ENCODE data around the gene KLK5.

KLK5 gene

DNA sequence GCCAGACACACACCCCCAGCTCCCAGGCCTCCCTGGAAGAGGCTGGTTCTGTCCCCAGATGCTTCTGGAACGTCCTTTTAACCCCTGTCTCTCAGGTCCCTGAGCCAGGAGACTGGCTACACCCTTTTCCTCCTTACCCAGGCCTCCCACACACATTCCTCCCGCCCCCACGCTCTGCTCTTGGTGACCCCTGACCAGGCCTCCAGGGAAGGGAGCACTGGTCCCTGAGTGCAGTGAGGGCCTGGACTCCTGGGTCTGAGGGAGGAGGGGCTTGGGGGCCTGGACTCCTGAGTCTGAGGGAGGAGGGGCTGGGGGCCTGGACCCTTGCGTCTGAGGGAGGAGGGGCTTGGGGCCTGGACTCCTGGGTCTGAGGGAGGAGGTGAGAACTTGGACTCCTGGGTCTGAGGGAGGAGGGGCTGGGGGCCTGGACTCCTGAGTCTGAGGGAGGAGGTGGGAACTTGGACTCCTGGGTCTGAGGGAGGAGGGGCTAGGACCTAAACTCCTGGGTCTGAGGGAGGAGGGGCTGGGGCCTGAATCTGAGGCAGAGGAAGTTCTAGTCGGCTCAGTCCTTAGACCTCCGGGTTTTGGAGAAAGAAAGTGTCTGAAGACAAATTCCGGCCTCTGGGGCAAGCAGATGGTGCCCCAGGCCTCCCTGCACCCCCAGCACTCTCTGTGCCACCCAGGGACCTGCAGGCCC, 16.0 kb upstream of the KLK5 start:
- no peak for DNase-seq (ENCODE audit: low read depth in 2 of 2)

DNA sequence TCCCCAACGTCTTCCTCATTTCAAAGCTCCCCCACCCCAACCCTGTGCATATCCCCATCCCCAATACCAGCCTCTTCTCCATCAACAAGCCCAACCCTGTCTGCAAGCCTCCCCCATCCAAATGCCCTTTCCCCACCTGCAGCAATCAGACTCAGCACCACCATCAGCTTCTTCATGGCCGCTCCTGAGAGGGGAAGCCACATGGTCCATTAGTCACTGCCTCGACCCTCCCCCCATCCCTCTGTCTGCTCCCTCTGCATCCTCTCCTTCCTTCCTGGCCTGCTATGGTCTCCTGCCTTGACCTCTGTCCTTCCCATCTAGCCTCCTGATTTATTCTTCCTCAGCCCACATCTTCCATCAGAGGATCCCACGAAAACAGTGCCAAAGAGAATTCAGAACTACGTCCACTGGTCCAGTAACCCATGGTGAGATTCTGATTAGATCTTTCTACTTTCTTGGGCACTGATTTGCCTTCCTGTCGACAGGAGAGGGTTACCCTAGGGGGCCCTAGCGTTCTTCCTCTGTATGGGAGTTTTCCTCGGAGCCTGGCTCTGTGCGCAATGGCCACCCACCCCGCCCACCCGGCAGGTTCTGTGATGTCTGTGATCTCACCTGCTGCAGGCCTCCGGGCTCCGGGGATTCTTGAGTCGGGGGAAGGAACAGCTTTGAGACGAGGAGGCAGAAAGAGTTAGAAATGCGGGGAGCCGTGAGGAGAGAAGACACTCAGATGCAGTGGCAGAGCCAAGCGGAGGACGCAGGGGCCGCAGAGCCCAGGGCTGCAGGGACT, 15.3 kb upstream of the KLK5 start:
- DNase-seq (ENCODE audit: low read depth in 2 of 2) = no peak

DNA sequence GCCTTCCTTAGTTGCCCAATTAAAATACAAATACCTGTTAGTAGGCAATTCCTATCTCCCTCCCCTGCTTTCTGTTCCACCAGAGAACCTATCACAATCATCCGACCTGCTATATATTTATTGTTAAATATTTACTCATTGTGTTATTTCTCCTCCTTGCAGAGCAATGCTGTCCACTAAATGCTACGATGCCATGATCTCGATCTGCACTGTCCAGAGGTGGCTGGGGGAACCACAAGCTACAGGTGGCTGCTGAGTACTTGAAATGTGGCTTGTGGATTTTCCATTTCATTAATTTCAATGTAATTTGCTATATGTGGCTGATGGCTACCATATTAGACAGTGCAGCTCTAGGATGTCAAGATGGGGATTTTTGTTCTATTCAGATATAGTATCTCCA, 11.4 kb upstream of the KLK5 start:
- no peak for DNase-seq (ENCODE audit: low read depth in 2 of 2)

DNA sequence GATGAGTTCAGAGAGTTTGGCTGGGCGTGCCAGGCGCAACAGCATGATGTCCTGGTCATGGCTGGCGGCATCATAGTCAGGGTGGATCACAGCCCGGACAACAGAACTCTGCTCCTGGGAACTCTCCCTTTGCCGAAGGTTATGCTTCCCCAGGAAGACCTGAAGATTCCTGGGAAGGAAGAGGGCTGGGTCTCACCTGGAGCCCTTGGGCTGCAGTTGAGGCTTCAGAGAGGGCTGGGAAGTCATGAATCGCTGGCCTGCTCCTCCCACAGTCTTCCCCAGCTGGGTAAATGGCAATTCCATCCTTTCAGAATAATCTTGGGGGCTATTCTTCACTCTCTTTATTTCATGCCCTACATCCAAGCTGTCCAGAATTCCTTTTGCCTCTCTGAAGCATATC, 10.5 kb upstream of the KLK5 start:
- DNase-seq (ENCODE audit: low read depth in 2 of 2) = no peak

DNA sequence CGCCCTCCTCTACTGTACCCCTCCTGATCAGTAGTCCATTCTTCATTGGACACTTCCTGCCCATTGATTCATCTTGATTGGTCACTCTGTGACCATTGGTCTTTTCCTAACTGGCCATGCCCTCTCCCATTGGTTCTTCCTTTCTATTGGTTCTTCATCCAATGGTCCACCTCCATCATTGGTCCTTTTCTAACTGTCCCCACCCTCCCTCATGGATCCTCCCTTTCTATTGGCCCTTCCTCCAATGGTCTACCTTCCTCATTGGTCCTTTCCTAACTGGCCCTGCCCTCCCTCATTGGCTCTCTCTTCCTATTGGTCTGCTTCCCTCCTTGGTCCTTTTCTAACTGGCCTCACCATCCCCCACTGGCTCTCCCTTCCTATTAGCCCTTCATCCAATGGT, 9.4 kb upstream of the KLK5 start:
- DNase-seq (ENCODE audit: low read depth in 2 of 2) = no peak

DNA sequence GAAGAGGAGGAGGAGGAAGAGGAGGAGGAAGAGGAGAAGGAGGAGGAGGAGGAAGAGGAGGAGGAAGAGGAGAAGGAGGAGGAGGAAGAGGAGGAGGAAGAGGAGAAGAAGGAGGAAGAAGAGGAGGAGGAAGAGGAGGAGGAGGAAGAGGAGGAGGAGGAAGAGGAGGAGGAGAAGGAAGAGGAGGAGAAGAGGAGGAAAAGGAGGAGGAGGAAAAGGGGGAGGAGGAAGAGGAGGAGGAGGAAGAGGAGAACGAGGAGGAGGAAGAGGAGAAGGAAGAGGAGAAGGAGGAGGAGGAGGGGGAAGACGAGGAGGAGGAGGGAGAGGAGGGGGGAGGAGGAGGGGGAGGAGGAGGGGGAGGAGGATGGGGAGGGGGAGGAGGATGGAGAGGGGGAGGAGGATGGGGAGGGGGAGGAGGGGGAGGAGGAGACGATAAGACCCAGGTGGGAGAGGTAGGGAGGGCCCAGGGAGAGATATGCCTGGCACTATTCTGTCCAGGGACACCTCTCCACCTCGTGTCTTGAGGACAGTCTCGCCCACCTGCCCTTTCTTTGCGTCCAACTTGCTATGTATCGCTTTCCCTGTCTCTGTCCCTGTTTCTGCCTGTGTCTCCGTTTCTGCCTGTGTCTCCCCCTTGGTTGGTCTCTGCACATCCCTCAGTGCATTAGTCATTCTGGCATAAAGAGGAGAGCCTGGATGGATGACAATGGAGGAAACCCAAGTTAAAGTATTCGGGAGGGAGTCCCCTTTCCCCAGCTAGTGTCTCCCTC, 7.1 kb upstream of the KLK5 start:
- DNase-seq (ENCODE audit: low read depth in 2 of 2) = no peak

DNA sequence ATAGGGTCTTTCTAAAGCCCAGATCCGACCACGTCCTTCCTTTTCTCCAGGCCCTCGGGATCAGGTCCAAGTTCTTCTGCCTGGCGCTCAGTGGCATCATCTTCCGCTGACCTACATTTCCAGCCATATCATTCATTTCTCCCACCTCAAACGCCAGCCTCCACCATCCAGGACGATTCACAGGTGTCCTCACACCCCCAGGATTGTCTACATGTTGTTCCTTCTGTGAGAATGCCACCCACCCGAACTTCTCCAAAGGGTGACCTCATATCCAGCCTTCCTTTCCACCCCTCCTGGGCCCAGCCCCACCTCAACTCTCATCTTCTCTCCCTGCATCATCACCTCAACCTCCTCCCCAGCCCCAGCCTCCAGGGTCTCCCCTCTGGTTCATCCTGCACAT, 4.7 kb upstream of the KLK5 start:
- no peak for DNase-seq (ENCODE audit: low read depth in 2 of 2)

DNA sequence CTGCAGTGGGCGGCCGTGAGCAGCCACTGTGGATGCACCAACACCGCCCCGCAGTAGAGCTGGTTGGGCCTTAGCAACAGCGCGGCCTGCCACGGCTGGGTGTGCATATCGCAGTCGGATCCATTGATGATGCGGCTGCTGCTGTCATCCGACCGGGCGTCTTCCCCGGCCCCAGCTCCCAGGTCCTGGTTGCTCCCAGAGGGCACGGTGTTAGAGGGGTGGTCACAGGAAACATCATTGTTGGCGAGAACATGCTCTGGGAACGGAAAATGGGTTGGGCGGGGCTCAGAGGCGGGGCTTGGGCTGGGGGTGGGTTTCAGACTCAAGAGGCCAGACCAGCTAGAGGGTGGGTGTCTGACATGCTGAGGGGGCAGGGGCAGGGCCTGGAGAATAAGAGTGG, 3.0 kb downstream of the KLK5 start:
- no peak for DNase-seq (ENCODE audit: low read depth in 2 of 2)

DNA sequence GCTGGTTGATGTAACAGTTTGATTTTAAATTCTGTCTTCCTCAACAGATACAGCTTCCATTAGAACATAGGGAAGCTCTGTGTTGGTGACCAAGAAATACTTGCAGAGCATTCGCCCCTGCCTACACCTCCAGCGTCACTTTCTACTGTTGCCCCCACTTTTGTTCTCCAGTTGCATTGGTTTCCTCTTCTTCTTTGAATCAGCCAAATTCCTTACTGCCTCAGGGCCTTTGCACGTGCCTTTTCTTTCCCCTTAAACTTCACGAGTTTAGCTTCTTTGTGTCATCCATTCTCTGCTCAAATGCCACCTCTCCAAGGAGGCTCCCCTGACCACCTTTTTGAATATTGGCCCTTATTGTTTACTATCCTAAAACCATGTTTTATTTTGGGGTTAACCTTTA, 5.7 kb downstream of the KLK5 start:
- no peak for DNase-seq (ENCODE audit: low read depth in 2 of 2)

DNA sequence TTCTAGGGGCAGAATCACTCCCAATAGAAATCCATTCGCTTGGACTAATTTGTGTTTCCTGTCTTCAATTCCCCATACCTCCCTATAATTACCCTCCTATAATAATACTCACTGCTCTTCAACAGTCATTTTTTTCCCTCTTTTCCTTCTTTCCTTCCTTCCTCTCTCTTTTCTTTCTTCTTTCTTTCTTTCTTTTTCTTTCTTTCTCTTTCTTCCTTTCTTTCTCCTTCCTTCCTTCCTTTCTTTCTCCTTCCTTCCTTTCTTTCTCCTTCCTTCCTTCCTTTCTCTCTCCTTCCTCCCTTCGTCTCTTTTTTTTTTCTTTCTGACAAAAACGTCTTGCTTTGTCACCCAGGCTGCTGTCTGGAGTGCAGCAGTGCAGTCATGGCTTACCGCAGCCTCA, 8.0 kb downstream of the KLK5 start:
- no peak for DNase-seq (ENCODE audit: low read depth in 2 of 2)

DNA sequence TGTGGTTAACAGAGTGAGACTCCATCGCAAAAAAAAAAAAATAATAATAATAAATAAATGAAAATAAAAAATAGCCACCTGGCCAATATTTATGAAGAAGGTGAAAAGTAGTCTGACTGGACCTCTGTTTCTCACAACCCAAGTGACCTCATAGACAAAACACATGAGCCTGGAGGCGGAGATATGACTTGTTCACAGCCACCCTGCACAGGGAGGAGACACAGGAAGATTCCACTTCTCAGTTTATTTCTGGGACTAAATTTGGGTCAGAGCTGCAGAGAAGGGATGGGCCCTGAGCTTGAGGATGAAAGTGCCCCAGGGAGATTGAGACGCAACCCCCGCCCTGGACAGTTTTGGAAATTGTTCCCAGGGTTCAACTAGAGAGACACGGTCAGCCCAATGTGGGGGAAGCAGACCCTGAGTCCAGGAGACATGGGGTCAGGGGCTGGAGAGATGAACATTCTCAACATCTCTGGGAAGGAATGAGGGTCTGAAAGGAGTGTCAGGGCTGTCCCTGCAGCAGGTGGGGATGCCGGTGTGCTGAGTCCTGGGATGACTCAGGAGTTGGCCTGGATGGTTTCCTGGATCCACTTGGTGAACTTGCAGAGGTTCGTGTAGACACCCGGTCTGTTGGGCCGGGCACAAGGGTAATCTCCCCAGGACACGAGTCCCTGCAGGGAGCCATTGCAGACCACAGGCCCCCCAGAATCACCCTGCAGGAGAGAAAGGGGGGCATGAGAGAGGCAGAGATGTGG, 9.6 kb downstream of the KLK5 start:
- no peak for DNase-seq (ENCODE audit: low read depth in 2 of 2)

DNA sequence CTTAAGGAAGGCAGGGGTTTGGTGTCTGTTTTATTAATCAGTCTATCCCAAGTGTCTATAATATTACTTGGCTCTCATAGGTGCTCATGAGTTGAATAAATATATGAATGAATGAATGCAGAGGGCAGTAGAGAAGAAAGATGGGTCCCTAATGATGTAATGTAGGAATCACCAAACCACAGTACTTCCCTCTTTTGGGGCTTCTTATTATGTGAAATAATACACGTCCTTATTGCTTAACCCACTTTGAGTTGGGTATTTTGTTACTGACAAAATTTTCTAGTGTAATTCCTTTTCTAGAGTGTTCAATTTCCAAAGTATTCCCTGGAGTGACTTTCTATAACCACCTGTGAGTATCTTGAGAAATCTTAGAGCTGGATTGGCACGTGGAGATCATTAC, 13.2 kb downstream of the KLK5 start:
- DNase-seq (ENCODE audit: low read depth in 2 of 2) = no peak

DNA sequence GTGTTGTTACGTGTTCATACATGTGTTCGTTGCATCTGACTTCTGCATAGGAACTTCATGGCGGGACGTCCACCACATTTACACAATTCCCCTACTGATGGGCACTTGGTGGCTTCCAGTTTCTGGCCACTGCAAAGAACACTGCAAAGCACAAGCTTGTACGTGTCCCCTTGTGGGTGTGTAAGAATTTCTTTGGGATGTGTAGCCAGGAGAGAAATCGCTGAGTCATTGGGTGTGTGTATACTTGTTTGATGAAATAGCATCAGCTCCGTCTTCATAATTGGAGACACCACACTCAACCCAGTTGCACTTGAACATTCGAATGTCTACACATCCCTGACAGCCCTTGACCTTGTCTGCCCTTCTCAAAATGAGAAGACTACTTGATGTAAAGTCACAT, 19.2 kb downstream of the KLK5 start:
- no peak for DNase-seq (ENCODE audit: low read depth in 2 of 2)

DNA sequence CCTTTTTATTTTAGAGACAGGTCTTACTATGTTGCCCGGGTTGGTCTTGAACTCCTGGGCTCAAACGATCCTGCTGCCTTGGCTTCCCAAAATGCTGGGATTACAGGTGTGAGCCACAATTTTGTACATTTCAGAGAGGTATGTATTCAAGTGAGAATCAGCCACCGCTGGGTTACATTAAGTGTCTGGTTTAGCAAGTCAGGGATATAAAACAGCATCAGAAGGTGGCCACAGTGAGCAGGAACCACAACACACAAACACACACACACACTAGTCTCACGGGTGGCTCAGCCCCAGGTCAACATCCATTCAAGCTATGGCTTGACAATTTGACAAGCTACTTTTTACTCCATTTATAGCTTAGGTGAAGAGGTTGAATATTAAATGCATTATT, 20.2 kb downstream of the KLK5 start:
- no peak for DNase-seq (ENCODE audit: low read depth in 2 of 2)

DNA sequence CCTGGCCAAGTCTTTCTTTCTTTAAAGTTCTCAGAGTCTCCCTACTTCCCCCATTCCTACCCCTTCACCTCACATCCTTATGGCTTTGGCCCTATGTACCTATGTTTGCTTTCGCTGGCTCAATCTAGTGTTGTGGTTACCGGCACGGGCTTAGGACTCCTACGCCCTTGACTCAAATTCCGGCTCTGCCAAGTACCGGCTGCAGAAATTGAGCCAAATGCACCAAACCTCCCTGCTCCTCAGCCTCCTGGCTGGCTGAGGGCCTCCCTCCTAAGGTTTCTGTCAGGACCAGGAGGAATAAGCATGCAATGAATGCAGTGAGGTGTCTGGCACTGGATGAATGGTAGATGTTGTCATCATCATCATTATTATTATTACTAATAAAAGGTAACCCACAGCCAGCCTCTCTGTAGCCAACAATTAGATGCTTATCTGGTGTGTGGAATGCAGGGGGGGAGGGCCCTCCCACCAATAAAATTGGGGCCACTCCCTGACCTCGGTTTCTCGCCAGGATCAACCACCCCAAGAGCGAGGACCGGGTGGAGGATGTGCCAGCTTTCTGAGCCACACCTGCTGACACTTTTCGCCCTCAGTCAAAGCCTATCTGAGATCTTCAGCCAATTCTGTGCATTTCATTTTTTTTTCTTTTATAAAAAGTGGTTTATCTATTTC, 20.7 kb downstream of the KLK5 start:
- no peak for DNase-seq (ENCODE audit: low read depth in 2 of 2)

DNA sequence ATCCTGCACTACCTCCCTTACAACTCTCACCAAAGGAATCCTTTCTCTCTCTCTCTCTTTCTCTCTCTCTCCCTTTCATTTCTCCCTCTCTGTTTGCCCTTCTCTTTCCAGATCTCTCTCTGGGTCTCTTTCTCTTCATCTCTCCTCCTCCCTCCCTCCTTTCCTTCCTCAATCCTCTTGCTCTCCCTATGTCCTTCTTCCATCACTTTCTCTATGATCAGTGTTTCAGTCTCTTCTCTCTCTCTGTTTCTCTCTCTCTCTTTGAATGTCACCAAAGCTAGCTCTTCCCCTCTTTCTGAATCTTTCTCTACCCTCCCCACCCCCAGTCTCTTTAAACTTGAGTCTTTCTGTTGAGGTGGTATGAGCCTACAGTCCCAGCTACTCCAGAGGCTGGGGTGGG, 21.8 kb downstream of the KLK5 start:
- no peak for DNase-seq (ENCODE audit: low read depth in 2 of 2)

DNA sequence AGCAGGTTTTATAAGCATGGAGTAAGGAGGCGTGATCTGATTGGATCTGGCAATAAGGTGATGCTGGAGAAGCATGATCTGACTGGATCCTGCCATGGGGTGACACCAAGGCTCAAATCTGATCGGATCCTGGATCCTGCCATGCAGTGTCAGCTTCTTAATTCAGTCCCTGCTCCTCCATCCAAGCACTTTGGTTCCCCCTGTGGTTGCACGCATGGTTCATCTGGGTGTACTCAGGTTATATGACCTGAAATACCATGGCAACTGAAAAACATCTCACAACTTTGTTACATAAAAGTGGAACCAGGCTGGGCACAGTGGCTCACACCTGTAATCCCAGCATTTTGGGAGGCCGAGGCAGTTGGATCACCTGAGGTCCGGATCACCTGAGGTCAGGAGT, 24.0 kb downstream of the KLK5 start:
- no peak for DNase-seq (ENCODE audit: low read depth in 2 of 2)

DNA sequence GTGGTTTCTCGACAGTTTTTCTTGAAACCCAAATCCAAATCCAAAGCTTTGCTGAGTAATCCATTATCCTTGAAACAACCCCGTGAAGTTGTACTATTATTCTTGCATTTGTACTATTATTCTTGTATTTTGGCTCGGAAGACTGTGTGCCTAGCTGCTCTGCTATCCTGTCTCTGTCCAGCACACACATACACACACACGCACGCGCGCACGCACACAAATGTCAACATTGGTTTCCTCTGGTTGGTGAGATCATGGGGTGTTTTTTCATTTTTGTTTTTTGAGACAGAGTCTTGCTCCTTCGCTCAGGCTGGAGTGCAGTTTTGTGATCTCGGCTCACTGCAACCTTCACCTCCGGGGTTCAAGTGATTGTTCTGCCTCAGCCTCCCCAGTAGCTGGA, 26.7 kb downstream of the KLK5 start:
- no peak for DNase-seq (ENCODE audit: low read depth in 2 of 2)

DNA sequence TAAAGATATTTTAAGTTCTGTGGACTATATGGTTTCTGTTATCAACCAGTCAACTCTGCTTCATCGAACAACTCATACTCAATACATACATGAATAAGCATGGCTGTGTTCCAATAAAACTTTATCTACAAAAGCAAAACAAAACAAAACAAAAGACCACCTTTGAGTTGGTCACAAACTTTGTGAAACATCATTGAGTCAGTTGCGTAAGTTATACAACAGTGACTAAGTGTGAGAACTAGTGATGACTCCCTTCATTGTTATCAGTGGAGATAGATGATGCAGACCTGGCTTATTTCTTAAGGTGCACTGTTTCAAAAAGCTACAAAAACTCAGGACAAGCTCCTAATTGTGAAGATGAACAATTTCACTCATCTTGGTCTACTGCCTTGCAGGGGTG, 27.1 kb downstream of the KLK5 start:
- no peak for DNase-seq (ENCODE audit: low read depth in 2 of 2)

DNA sequence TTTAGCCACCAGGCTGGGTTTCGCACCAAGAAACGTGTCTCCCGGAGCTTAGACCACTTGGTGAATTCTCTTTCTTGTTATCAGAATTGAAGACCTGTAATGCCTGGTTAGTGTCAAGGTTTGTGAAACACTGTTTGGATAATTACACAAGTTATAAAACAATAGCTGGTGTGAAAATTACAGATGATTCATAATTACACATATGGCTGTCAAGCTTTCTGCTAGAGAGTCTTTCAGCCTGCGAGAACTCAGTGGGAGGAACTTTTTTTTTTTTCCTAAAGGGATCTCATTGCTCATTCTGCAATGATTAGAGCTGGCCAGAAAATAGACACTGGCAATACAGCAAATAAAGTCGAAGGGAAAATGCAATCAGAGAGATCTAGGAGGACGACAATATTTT, 28.3 kb downstream of the KLK5 start:
- no peak for DNase-seq (ENCODE audit: low read depth in 2 of 2)

DNA sequence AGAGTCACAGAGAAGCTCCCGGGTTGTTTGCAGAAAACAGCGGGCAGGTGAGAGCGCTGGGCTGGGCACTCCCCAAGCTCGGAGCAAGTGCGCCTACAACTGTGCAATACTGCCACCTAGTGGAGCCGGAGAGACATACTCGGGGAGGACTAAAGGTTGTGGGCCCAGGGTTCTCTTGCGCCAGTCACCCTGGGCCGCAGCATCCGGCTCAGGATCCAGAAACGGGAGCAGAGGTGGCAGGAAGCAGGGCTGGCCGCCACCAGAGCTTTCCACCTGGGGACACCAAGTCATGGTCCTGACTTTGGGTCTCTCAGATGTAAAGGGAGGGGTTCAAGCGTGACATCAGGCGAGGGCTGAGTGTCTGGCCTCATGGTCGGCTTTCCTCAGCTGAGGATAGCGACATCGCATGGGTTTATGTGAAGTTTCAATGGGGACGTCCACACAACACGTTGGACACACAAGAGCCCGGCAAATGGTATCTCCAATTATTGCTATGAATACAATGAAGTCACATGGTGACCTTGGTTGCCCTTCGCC, 30.5 kb downstream of the KLK5 start:
- peak; percentile 15 to 29 for DNase-seq (ENCODE audit: low read depth in 2 of 2)

Measured in fibroblast of skin of left biceps (primary cell).